ENCODE measurements around the gene HLF.

Gene HLF

GRCh38 chr17:55366020-55366481, 101.3 kb downstream of the HLF start:
- DNase-seq = no peak

- DNase-seq = no peak
Observed at GRCh38 chr17:55368706-55369105, 103.9 kb downstream of the HLF start.

All from CD4-positive, alpha-beta T cell treated with Interleukin-6 for 4 hours (primary cell).